Hematopoietic multipotent progenitor cell (in vitro differentiated cells): ENCODE measurements around the gene G3BP1. TPM values are rescaled to one million over a fixed set of nuclear protein-coding genes. Genes with fewer than 3 reads are reported as not detected.
"Not testable (repeated sequence)": the region's sequence is repeated elsewhere in the genome, so short reads cannot be mapped to it uniquely, and the experiment has no call there.

Source experiments
- DNase-seq, 3 donors: peaks; one replicate each; pipeline ENCODE4 v3.0.0-alpha.2; 2011 to 2015; ENCODE audit warnings: low read depth in 2 of 3, low spot score in 2 of 3
- total RNA-seq: library from RNA; depleted of rRNA; stranded (reverse); fragments of >200 nt; gene quantifications from one replicate; pipeline ENCODE4 v1.2.3, GENCODE V29; 2012

G3BP1 gene
- 78.6 TPM for total RNA-seq

GRCh38 chr5:151771259-151772028 lies at the start of gene G3BP1:
G3BP1 (plus strand) TSS chr5:151771954; CDS start chr5:151786621, 14,667 bp downstream.
- DNase-seq, result peak; percentile 96 to 100 (median 100)

GRCh38 chr5:151722546-151722945 lies 49.2 kb upstream of the G3BP1 start:
- DNase-seq, result no peak

- DNase-seq, result no peak
These were observed 47.4 kb upstream of the G3BP1 start for GRCh38 chr5:151724360-151724759.

GRCh38 chr5:151729597-151729996 lies 42.2 kb upstream of the G3BP1 start:
- not testable (repeated sequence) for DNase-seq

- DNase-seq, result no peak
These were observed 41.4 kb upstream of the G3BP1 start for GRCh38 chr5:151730381-151730780.

GRCh38 chr5:151733358-151734063 lies 38.2 kb upstream of the G3BP1 start:
- no peak for DNase-seq

- no peak for DNase-seq
These were observed 37.7 kb upstream of the G3BP1 start for GRCh38 chr5:151734064-151734408.

- no peak for DNase-seq
These were observed 36.1 kb upstream of the G3BP1 start for GRCh38 chr5:151735646-151736045.

GRCh38 chr5:151737431-151737830 lies 34.3 kb upstream of the G3BP1 start:
- no peak for DNase-seq

GRCh38 chr5:151738125-151738848 lies 33.5 kb upstream of the G3BP1 start:
- no peak for DNase-seq

- no peak for DNase-seq
These were observed 32.4 kb upstream of the G3BP1 start for GRCh38 chr5:151739395-151739794.

- no peak for DNase-seq
These were observed 31.8 kb upstream of the G3BP1 start for GRCh38 chr5:151739939-151740335.

GRCh38 chr5:151740336-151740942 lies 31.3 kb upstream of the G3BP1 start:
- DNase-seq, result peak in 2 of 3 donors; percentile 56 to 74

GRCh38 chr5:151740958-151741373 lies 30.8 kb upstream of the G3BP1 start:
- no peak for DNase-seq

- DNase-seq, result no peak
These were observed 29.9 kb upstream of the G3BP1 start for GRCh38 chr5:151741678-151742423.

- DNase-seq, result peak in 1 of 3 donors; percentile 12
These were observed 28.9 kb upstream of the G3BP1 start for GRCh38 chr5:151742870-151743294.

GRCh38 chr5:151743530-151743929 lies 28.2 kb upstream of the G3BP1 start:
- DNase-seq, result no peak

- peak in 2 of 3 donors; percentile 57 to 72 for DNase-seq
These were observed 26.6 kb upstream of the G3BP1 start for GRCh38 chr5:151745071-151745705.

- DNase-seq, result no peak
These were observed 21.6 kb upstream of the G3BP1 start for GRCh38 chr5:151750121-151750520.

- DNase-seq, result no peak
These were observed 20.7 kb upstream of the G3BP1 start for GRCh38 chr5:151751091-151751490.
